Stimulated activated CD8-positive, alpha-beta memory T cell treated with anti-CD3 and anti-CD28 coated beads, Interleukin-7, amount 100 ng/mL, for 1 hour (primary cell): ENCODE results near the gene SERPINA6.
"Not testable (repeated sequence)": the region's sequence is repeated elsewhere in the genome, so short reads cannot be mapped to it uniquely, and the experiment has no call there.

Source experiments
- DNase-seq, 2 donors: peaks; one replicate each; pipeline ENCODE4 v3.0.0-alpha.2; 2020; ENCODE audit warnings: low read depth in 2 of 2

SERPINA6 gene

DNA sequence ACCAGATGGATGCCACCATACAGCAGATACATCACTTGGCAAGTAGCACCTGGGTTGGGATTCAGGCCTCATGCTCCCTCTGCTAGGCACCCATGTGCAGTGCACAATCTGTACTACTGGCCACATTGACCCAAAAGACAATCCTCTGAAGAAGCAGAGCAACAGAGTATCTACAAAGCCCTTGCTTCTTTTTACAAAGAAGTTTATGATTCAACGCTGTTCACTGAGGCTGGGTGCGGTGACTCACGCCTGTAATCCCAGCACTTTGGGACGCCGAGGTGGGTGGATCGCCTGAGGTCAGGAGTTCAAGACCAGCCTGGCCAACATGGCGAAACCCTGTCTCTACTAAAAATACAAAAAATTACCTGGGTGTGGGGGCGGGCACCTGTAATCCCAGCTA lies 31.1 kb upstream of the SERPINA6 start:
- DNase-seq: not testable (repeated sequence)

DNA sequence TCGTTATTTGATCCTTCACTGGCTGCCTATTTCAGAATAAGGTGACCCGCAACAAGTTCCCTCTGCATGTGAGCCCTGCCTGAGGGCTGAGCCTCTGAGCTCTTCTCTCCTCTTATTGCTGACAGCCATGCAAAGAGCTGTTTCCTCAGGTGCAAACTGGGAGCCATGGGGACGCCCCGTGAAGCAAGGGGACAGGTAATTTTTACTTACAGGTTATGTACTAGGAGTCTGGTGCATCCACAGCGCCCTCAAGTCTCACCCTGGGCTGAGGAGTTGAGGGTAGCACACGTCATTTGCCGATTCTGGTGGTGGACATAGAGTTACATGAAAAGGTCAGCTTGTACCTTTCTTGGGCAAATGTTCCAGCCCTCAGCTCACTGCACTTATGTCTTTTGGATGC lies 26.1 kb upstream of the SERPINA6 start:
- DNase-seq: no peak

DNA sequence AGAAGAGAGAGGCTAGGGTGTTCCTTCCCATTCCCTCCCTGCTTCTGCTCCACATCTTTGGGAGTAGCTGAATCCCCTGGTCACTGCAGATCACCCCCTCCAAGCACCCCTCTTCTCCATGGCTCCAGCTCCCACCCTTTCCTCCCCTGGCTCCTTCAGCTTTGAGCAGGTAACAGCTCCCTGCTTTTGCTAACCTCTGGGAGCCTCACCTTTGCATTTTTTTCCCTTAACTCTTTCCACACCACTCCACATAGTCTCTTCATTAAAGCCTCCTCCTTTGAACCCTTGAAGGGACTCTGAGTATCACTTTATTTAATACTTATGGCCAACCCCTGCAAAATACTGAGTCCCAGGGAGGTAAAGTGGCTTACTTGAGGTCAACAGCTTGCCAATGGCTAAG lies 25.7 kb upstream of the SERPINA6 start:
- DNase-seq: no peak

GRCh38 chr14:94346841-94347240 lies 23.7 kb upstream of the SERPINA6 start:
- DNase-seq: no peak

DNA sequence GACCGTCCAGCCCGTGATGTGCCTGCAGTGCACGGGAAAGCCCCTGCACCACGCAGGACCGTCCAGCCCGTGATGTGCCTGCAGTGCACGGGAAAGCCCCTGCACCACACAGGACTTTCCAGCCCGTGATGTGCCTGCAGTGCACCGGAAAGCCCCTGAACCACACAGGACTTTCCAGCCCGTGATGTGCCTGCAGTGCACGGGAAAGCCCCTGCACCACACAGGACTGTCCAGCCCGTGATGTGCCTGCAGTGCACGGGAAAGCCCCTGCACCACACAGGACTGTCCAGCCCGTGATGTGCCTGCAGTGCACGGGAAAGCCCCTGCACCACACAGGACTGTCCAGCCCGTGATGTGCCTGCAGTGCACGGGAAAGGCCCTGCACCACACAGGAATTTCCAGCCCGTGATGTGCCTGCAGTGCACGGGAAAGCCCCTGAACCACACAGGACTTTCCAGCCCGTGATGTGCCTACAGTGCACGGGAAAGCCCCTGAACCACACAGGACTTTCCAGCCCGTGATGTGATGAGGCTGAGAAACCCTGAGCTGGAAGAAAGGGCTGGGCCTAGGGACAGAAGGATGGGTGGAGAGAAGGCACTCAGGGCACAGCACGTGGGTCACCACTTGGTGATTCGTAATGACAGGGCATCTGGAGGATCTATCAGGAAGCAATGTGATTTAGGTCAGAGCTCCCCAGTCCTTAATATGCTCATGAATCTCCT lies 23.1 kb upstream of the SERPINA6 start:
- DNase-seq: peak in 1 of 2 donors; percentile 4

- DNase-seq: no peak
These were observed 22.4 kb upstream of the SERPINA6 start for GRCh38 chr14:94345344-94346064.

GRCh38 chr14:94344389-94344788 lies 21.3 kb upstream of the SERPINA6 start:
- no peak for DNase-seq

DNA sequence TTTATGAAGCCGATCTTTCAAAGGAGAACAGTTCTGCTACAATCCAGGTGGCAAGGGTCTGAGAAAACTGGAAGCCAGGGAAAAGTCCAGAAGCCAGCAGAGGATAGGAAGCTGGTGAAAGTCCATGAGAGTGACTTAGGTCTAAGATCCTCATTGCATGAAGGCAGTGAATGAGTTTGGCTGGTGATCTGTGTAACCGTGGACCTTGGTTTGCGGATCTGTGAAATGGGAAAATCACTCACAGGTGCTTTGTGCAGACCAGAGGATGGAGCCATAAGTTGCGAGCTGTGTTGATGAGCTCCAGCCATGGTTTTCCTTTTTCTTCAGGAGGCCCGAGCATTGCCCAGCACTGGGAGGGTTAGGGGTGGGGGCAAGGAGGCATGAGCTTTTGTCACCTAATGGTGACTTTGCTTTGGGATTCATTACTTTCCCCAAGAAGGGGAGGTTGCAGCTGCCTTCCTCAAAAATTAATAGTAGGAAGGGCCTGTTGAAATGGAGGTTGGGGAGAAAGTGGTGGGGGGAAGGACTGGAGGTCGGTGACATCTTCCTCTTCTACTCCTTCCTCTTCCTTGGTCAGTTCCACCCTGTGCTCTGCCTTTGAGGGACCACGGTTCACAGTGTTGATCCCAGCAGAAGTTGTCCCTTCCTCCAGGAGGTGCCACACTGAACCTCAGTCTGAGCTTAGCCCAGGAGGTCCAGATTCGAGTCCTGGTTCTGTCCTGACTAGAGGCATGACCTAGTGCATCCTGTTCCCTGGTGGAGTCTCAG lies 20.3 kb upstream of the SERPINA6 start:
- no peak for DNase-seq

- DNase-seq: no peak
These were observed 19.3 kb upstream of the SERPINA6 start for GRCh38 chr14:94342334-94342934.

DNA sequence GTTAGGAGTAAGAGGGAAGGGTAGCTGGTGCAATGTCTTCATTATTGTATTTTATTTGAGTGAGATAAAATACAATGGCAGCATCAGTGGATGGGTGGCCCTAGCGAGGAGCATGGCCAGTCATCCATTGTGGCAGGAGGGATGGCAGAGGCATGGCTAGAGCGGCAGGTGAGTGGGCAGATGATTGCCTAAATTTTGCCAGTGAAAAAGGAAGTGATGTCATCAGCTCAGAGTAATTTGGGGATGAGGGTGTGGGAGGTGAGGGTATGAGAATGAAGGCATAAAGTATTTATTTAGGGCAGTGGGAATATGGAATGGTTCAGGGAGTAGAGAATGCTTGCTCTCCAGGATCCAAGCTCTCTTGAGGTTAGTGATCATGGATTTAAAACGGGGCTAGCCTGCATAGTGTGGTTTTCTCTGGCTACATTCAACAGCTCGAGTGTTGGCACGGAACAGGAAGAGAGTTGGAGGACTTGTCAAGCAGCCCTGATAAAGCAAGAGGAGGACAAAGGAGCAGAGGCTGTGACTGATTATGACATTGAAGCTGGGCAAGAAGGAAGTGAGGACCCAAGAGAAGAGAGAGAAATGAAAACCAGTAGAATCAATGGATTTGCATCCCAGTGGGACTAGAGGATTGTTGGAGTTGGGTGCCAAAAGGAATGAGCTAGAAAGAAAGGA lies 18.7 kb upstream of the SERPINA6 start:
- no peak for DNase-seq

DNA sequence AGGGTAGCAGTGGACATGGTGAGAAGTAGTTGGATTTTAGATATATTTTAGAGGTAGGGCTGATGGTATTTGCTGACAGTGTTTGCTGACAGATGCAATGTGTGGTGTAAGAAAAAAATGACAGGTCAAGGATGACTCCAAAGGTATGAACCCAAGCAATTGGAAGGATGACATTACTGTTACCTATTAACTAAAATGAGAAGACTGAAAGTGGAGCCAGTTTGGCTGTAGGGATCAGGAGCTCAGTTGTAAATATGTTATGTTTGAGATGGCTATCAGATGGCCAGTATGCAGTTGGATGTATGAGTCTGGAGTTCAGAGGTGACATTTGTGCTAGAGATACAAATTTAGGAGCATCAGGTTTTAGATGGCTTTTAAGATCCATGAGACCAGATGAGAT lies 17.4 kb upstream of the SERPINA6 start:
- DNase-seq: no peak

DNA sequence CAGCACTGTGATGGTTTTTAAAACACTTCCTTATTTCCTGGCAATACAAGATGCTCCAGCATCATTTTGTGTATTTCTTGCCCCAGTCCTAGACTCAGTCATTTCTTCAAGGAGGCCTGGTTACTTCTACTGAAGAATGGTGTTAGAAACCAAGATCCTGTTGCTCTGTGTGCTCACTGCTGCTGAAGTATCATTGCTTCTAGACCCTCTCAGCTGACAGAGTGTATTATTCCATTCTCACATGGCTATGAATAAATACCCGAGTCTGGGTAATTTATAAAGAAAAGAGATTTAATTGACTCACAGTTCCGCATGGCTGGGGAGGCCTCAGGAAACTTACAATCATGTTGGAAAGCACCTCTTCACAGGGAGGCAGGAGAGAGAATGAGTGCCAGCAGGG lies 14.9 kb upstream of the SERPINA6 start:
- no peak for DNase-seq

- DNase-seq: no peak
These were observed 14.1 kb upstream of the SERPINA6 start for GRCh38 chr14:94337274-94337673.

DNA sequence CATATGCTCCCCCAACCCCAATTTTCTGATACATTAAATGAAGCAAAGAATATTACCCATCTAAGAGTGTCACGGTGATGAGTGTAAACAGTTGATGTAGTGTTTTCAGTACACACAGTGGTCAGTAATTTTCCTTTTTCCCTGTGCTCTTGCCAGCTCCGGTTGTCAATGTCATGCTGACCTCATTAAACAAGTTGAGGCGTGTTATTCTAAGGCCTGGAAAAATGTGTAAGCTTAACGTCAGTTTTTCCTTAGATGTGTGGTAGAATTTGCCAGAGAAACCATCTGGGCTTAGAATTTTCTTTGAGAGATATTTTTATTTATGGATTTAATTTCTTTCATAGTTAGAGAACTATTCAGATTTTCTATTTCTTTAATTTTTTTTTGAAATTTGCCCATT lies 11.7 kb upstream of the SERPINA6 start:
- no peak for DNase-seq

GRCh38 chr14:94332587-94332986 lies 9.5 kb upstream of the SERPINA6 start:
- DNase-seq: no peak

DNA sequence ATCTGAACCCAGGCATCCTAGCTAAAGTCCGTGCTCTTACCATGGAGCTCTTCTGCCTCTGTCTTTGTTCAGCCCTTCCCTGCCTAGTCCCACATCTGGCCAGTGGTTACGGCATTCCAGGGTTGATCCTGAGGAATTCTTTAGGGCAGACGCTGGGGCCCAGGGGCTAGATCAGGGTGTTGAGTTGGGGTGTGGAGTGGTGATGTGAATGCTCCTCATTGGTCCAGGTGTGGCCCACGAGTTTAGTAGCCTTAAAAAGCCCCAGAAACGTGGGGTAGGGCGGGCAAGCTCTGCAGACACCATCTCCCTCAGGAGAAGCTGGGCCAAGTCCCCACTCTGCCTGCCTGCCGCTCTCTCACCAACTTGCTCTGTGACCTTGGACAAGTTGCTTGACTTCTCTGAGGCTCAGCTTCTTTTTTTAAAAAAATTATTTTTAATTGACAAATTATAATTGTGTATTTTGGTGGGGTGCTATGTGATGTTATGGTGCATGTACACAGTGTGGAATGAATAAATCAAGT lies 9.0 kb upstream of the SERPINA6 start:
- DNase-seq: no peak

DNA sequence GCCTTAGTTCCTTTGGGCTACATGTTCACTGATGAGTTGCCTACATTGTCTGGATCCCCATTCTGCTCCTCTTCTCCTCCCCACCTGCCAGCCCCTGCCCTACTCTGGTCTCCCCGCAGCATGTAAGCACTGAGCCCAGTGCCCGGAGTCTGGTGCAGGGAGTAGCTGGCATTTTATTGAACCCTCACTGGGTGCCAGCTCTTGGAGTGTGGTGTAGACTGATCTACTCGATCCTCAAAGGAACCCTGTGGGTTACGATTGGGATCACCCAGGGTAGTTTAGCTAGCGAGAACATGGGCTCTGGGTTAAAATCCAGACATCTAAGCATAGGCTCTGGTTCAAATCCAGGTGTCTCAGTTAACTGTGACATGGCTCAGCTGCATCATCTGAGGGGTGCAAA lies 8.3 kb upstream of the SERPINA6 start:
- DNase-seq: no peak

DNA sequence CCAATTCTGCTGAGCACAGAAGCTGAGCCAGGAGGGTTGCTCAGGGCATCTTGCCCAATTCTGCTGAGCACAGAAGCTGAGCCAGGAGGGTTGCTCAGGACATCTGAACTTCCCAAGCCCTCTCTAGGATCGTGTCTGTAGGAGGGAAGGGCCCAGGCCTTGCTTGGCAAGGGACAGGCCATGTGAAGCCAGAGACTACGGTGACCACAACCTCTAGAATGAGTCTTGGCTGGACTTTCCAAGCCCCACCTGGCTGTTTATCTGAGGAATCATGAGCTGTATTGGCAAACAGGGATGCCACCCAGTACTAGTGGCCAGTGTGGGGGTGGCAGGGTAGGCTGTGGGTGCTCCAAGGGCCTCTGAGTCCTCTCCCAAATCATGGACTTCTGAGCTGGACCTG lies 7.7 kb upstream of the SERPINA6 start:
- no peak for DNase-seq

GRCh38 chr14:94330432-94330831 lies 7.3 kb upstream of the SERPINA6 start:
- DNase-seq: no peak

DNA sequence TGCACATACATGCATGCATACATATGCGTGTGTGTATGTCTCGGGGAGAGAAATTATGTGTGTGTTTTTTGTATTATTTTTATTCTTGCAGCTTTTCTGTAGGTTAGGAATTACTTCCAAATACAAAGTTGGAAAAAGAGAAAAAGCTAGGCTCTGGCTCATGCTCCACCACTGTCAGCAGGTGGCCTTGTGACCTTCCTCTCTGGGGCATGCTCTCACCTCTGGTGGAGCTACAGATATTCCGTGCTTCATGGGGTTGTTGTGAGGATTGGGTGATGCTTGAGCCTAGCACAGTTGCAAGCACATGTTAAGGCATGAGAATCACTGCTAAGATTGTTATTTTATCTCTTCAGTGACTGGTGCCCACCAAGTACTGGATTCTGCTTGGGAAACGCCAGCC lies 6.7 kb upstream of the SERPINA6 start:
- no peak for DNase-seq

GRCh38 chr14:94328196-94328595 lies 5.1 kb upstream of the SERPINA6 start:
- DNase-seq: no peak
